GM21786 (cell line): ENCODE data around the gene INTS1.
"Not testable (repeated sequence)": the region's sequence is repeated elsewhere in the genome, so short reads cannot be mapped to it uniquely, and the experiment has no call there.

ENCODE experiments used
- ATAC-seq: cut with Tn5 transposase; IDR thresholded peaks from one replicate; pipeline ENCODE4 v1.9.1; 2021; ENCODE audit not compliant: unreplicated experiment

Gene INTS1

GRCh38 chr7:1449501-1449900, 54.7 kb downstream of the INTS1 start:
- no peak for ATAC-seq

DNA sequence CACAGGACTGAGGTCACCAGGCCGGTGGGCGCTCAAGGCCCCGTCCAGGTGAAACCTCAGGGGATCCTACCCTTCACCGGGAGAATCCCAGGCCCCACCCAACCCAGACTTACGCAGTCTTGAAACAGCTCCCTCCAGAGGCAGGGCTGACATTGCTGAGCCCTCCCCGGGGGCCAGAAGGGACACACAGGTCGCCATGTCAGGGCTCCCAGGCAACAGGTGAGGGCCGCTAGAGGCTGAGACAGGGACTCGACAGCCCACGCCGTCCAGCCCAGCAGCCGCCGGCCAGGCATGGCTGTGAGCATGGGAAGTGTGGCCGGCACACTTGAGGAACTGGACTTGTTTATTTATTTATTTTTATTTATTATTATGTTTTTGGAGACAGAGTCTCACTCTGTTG, 55.2 kb downstream of the INTS1 start:
- ATAC-seq = no peak

GRCh38 chr7:1447551-1448244, 56.5 kb downstream of the INTS1 start:
- ATAC-seq = no peak

- ATAC-seq = no peak
These were observed 57.1 kb downstream of the INTS1 start for GRCh38 chr7:1447112-1447511.

- ATAC-seq = no peak
These were observed 57.6 kb downstream of the INTS1 start for GRCh38 chr7:1446620-1447032.

DNA sequence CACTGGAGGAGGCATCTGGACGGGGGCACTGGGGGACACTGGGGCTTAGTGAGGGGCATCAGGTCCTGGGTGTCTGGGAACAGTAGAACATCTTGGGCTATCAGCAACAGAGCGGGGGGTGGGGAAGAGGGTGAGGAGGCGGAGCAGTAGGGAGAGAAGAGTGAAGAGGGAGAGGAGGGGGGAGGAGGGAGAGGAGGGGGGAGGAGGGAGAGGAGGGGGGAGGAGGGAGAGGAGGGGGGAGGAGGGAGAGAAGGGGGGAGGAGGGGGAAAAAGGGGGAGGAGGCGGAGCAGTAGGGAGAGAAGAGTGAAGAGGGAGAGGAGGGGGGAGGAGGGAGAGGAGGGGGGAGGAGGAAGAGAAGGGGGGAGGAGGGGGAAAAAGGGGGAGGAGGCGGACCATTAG, 58.2 kb downstream of the INTS1 start:
- ATAC-seq = not testable (repeated sequence)

- no peak for ATAC-seq
These were observed 58.8 kb downstream of the INTS1 start for GRCh38 chr7:1445341-1445740.

GRCh38 chr7:1444925-1445322, 59.3 kb downstream of the INTS1 start:
- no peak for ATAC-seq

GRCh38 chr7:1444214-1444924, 59.8 kb downstream of the INTS1 start:
- no peak for ATAC-seq

DNA sequence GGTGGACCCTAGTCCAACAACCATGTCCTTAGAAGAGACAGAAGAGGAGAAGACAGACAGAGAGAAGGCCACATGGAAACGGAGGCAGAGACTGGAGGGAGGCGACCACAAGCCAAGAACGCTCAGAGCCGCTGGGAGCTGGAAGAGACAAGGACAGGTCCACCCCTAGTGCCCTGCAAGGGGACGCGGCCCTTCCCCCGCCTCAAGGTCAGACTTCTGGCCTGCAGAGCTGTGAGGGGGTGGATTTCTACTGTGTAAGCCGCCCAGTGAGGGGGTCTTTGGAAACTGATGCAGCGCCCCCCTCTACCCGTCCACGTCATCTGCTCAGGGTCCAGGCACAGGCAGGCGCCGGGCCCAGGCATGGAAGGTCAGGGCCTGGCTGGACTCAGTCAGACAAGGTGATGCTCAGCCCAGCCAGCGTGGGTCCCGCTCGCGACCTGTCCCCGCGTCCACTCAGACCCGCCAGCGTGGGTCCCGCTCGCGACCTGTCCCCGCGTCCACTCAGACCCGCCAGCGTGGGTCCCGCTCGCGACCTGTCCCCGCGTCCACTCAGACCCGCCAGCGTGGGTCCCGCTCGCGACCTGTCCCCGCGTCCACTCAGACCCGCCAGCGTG, 60.5 kb downstream of the INTS1 start:
- not testable (repeated sequence) for ATAC-seq

GRCh38 chr7:1442355-1443124, 61.6 kb downstream of the INTS1 start:
- ATAC-seq = no peak

DNA sequence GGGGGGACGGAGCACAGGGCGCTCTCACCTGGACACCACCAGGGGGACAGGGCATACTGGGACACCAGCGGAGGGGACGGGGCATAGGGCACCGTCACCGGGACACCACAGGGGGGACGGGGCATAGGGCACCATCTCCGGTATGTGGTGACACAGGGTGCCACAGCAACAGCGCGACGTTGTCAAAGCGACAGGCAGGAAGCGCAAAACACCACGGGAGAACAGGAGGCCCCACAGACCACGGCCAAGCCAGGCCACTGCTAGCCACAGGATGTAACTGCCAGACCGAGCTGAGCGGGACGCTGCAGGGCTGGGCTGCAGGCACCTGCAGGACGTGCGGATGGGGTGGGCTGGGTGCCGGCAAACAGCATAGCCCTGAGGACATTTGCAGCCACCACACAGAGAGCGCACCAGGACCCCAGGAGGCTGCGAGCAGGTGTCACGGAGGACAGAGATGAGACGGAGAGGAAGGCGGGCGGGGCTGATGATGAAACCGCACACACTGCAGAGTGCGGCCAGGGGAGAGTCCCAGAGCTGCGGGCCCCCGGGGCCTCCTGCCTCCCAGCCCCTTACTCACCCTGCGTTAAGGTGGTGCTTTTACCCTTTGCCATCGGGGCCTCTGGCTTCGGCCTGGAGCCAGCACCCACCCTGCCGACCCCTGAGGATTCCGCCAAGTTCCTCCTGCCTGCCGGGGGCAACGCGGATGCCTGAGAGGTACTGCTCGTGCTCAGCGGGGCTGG, 62.4 kb downstream of the INTS1 start:
- no peak for ATAC-seq

DNA sequence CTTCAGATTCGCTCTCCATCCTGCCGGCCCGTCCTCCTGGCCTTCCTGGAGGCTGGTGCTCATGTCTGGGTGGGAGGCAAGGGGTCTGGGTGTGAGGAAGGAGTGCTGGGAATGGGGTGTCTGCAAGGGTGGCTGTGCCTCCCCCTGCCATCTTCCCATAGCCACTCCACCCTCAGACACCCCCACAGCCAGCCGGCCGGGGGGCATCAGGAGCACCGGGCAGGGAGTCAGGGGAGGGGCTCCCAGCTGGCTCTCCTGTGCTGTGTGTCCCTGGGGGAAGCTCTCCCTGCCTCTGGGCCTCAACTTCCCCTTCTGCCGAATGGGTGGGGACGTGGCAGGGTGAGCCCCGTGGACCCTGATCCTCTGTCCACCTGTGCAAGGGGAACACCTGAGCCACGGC, 63.6 kb downstream of the INTS1 start:
- no peak for ATAC-seq

DNA sequence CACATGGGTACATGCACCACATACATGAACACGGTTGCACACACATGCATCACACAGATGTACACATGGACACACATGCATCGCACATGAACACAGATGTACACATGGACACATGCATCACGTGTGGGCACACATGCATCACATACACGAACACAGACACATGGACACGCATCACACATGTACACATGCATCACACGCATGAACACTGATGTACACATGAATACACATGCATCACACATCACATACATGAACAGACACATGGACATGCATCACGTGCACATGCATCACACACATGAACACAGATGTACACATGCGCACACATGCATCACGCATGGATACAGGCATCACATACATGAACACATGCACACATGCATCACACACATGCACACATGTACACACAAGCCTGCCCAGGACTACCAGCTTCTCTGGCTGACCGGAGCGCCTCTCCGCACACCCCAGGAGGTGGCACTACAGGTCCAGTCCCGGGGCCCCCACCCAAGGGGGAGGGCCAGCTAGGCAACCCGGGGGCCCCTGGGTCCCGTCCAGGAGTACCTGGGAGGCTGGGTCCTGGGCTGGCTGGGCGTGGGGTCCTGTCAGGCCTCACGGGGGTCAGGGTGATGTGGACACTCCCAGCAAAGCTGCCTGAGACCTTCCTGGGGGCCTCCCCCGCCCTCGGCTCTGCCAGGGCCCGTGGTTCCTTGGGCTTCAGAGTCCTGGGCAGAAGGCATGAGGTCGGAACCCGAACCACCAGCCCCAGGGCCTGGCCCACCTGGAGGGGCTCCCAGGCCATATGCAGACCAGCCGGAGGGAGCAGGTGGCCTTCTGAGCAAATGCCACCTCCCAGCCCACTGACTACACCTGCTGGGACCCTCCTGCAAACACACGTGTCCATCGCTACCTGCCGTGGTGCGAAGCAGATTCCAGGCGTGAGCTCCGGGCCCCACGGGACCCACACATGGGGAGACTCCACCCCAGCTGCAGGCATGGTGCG, 64.5 kb downstream of the INTS1 start:
- ATAC-seq = no peak

DNA sequence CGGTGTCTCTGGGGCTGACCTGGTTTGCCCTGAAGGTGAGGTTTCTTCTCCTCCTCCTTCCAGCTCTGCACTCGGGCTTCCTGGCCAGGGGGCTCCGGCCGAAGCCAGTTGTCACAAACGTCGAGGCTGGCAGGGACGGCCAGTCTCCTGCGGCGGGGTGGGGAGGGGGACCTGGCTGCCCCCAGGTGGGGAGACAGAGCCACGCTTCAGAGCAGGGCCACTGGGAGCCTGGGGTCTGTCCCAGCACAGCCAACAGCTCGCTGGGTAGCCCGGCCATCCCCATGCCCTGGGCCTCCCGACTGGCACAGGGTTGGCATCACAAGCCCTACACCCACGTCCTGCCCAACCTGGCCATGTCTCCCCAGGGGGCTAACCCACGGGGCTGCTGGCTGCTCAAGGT, 65.4 kb downstream of the INTS1 start:
- no peak for ATAC-seq

GRCh38 chr7:1438208-1438607, 66.0 kb downstream of the INTS1 start:
- ATAC-seq = no peak

DNA sequence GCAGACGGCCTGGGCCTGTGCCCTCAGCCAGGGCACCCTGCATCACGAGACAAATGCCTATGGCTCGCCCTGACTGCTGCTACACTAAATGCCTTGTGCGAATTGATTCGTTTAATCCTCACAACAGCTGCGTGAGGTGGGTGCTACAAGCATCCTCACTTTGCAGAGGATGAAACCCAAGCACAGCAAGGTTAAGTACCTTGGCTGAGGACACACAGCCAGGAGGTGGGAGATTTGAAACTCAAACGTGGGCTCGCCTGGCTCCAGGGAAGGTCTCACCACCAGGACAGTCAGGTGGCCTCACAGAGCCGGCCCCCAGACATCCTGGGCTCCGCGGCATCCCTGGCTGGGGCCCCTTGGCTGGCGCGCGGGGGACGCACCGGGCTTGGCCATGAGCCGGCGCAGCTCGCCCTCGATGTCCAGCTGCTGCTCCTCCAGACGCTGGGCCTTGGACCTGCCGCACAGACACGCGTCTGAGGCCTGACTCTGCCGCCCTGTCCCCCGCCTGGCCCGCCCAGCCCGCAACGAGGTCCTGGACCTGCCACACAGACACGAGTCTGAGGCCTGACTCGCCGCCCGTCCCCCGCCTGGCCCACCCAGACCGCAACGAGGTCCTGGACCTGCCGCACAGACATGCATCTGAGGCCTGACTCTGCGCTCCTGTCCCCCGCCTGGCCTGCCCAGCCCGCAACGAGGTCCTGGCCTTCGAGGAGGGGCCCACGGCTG, 66.9 kb downstream of the INTS1 start:
- no peak for ATAC-seq

DNA sequence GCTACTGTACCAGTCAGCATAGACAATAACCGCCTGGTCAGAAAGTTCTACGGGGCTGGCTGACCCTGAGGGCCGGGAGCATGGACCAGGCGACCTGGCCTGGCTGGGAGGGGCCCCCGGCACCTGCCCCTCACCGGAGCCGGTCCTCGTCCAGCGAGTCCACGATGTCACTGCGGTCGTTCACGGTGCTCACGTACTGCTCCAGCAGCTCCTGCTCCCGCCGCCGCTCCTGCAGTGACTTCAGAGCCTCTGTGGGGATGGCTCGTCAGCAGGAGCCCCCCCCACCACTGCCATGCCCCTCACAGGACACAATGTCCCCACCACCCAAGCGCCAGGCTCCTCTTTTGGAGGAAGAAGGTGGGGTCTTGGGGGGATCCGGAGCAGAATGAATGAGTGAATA, 67.6 kb downstream of the INTS1 start:
- no peak for ATAC-seq
